Inflammatory macrophage treated with lipopolysaccharide for 4 hours (primary cell): ENCODE data around the gene PTPN12.
"Not testable (repeated sequence)": the region's sequence is repeated elsewhere in the genome, so short reads cannot be mapped to it uniquely, and the experiment has no call there.

Experiments
- DNase-seq: peaks from one replicate; pipeline ENCODE4 v3.0.0-alpha.2; 2020

The PTPN12 gene

GRCh38 chr7:77538281-77539212 lies 1.5 kb downstream of the PTPN12 start:
- DNase-seq = peak; percentile 90

- DNase-seq = no peak
These were observed 3.3 kb downstream of the PTPN12 start for GRCh38 chr7:77540402-77540822.

- not testable (repeated sequence) for DNase-seq
These were observed 3.9 kb downstream of the PTPN12 start for GRCh38 chr7:77540993-77541392.

- DNase-seq = peak; percentile 41
These were observed 5.3 kb downstream of the PTPN12 start for GRCh38 chr7:77542409-77542808.

- DNase-seq = no peak
These were observed 5.8 kb downstream of the PTPN12 start for GRCh38 chr7:77542895-77543294.

- no peak for DNase-seq
These were observed 6.8 kb downstream of the PTPN12 start for GRCh38 chr7:77543910-77544309.

- DNase-seq = no peak
These were observed 7.4 kb downstream of the PTPN12 start for GRCh38 chr7:77544518-77544917.

GRCh38 chr7:77548206-77548605 lies 11.1 kb downstream of the PTPN12 start:
- DNase-seq = peak; percentile 76

GRCh38 chr7:77549106-77549870 lies 12.2 kb downstream of the PTPN12 start:
- DNase-seq = no peak

GRCh38 chr7:77550586-77550985 lies 13.5 kb downstream of the PTPN12 start:
- no peak for DNase-seq

GRCh38 chr7:77553123-77553522 lies 16.0 kb downstream of the PTPN12 start:
- no peak for DNase-seq

- DNase-seq = no peak
These were observed 21.3 kb downstream of the PTPN12 start for GRCh38 chr7:77558284-77558967.

- DNase-seq = peak; percentile 32
These were observed 24.3 kb downstream of the PTPN12 start for GRCh38 chr7:77561352-77561751.

GRCh38 chr7:77563275-77563674 lies 26.2 kb downstream of the PTPN12 start:
- DNase-seq = no peak

- peak; percentile 89 for DNase-seq
These were observed 28.8 kb downstream of the PTPN12 start for GRCh38 chr7:77565917-77566316.

GRCh38 chr7:77566421-77566820 lies 29.3 kb downstream of the PTPN12 start:
- no peak for DNase-seq

GRCh38 chr7:77569514-77570232 lies 32.6 kb downstream of the PTPN12 start:
- DNase-seq = peak; percentile 71

GRCh38 chr7:77570330-77571011 lies 33.4 kb downstream of the PTPN12 start:
- DNase-seq = peak; percentile 93

- DNase-seq = peak; percentile 76
These were observed 34.7 kb downstream of the PTPN12 start for GRCh38 chr7:77571801-77572200.

- no peak for DNase-seq
These were observed 38.1 kb downstream of the PTPN12 start for GRCh38 chr7:77575187-77575586.

- DNase-seq = no peak
These were observed 39.8 kb downstream of the PTPN12 start for GRCh38 chr7:77576856-77577255.

- peak; percentile 42 for DNase-seq
These were observed 42.7 kb downstream of the PTPN12 start for GRCh38 chr7:77579797-77580196.
